ENCODE measurements around the gene ARGFX.

DNA sequence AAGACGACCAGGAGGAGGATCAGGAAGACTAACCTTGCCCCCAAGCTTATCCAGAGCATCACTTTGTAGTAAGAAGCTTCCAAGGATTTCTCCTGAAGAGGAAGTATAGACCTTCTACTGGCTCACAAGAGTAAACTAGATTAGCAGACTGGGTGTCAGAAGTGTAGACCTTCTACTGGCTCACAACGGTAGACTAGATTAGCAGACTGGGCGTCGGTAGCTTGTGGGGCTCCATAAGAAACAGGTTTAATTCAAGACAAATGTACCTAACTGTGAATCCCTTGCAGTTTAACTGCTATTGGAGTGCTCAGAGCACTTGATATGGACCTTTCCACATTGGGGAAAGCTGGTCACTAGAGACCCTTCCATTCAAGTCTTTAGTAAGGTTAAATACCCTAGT is 38.4 kb downstream of the ARGFX start:
- TF ChIP-seq CTCF (conservative IDR thresholded peaks at IDR 0.05) = no peak
- TF ChIP-seq ZFX (IDR thresholded peaks at IDR 0.05) = no peak

All from C4-2B (cell line).